Prostate gland (tissue), 2 donors: ENCODE results near the gene SND1. TPM values are rescaled to one million over a fixed set of nuclear protein-coding genes. Genes with fewer than 3 reads are reported as not detected.

Experiments
- DNase-seq: peaks from one replicate; pipeline ENCODE4 v3.0.0-alpha.2; 2019; ENCODE audit warnings: low spot score
- H3K27ac ChIP-seq, 2 donors: fragments of 200-600 bp; sonication (generic); 2 replicates each; pipeline ENCODE4 v1.5.1; 2017 to 2019
- H3K27me3 ChIP-seq: fragments of 200-600 bp; sonication (generic); replicated peaks from 2 replicates; pipeline ENCODE4 v1.5.1; 2019; ENCODE audit not compliant: insufficient read depth
- H3K36me3 ChIP-seq, 2 donors: fragments of 200-600 bp; sonication (generic); 1 replicate in 1 of 2; 2 replicates in 1 of 2; pipeline versions ENCODE4 v1.5.1 to v1.8.1; 2017 to 2019
- H3K4me1 ChIP-seq: fragments of 200-600 bp; sonication (generic); replicated peaks from 2 replicates; pipeline ENCODE4 v1.5.1; 2019
- H3K4me3 ChIP-seq, 2 donors: fragments of 200-600 bp; sonication (generic); 2 replicates each; pipeline ENCODE4 v1.5.1; 2017 to 2019
- H3K9me3 ChIP-seq: fragments of 200-600 bp; sonication (generic); 2 replicates; pipeline ENCODE4 v1.5.1; 2017
- CTCF ChIP-seq, 4 experiments: fragments of 200-600 bp in 2 of 4; fragments of 450-650 bp in 2 of 4; sonication (generic) in 2 of 4; IDR thresholded peaks; 1 replicate in 3 of 4; 2 replicates in 1 of 4; pipeline ENCODE4 v1.5.1; 2016 to 2019; ENCODE audit warnings: antibody characterized with exemption in 4 of 4, mild to moderate bottlenecking in 2 of 4, moderate library complexity in 2 of 4
- POLR2A ChIP-seq: fragments of 450-650 bp; IDR thresholded peaks from one replicate; pipeline ENCODE4 v1.6.1; 2016; ENCODE audit warnings: antibody characterized with exemption, mild to moderate bottlenecking
- POLR2AphosphoS5 ChIP-seq: sonication (generic); formaldehyde crosslinking; IDR thresholded peaks from one replicate; pipeline ENCODE4 v1.6.1; 2017; ENCODE audit warnings: antibody characterized with exemption
- WGBS: methylation state at CpG from one replicate; pipeline ENCODE4 v1.1.5; 2018; 5-methylcytosine and 5-hydroxymethylcytosine counted together
- intact Hi-C: fragments of 100-400 bp; cut with DNase I; formaldehyde crosslinking; loops from one replicate; pipeline ENCODE4 v1.14.2; 2022
- total RNA-seq, 2 donors: library from RNA; depleted of rRNA; stranded (reverse); fragments of >200 nt; gene quantifications; one replicate each; pipeline ENCODE4 v1.1.0, GENCODE V29; 2016

The SND1 gene
- total RNA-seq, 2 donors from 2014 or later: 175 to 190 TPM

- Histone ChIP-seq H3K4me1 (no peaks in the 10 kb centered on the region), H3K4me3 (no peak overlapping the region), H3K36me3 (no peaks in the 10 kb centered on the region), H3K27ac (no peak overlapping the region), H3K9me3 (no peaks in the 10 kb centered on the region), H3K27me3 (no peaks in the 10 kb centered on the region)
- DNase-seq: no peak
- 98% methylated on average over 2 of the region's 2 CpGs for WGBS
- intact Hi-C loops: no loop called here
- TF ChIP-seq POLR2AphosphoS5 (no peak), CTCF (IDR thresholded peaks at IDR 0.05) (no peak), POLR2A (no peak)
Observed at GRCh38 chr7:127738859-127739258, 86.9 kb downstream of the SND1 start.

GRCh38 chr7:127741764-127742375 lies 89.9 kb downstream of the SND1 start:
- Histone ChIP-seq H3K9me3 (no peaks in the 10 kb centered on the region), H3K4me3 (no peak overlapping the region), H3K36me3 (no peaks in the 10 kb centered on the region), H3K4me1 (no peaks in the 10 kb centered on the region), H3K27ac (no peak overlapping the region), H3K27me3 (no peaks in the 10 kb centered on the region)
- WGBS: 38% methylated on average over 3 of the region's 3 CpGs
- no peak for DNase-seq
- intact Hi-C loops: no loop called here
- TF ChIP-seq POLR2AphosphoS5 (no peak), POLR2A (no peak), CTCF (IDR thresholded peaks at IDR 0.05) (no peak)

- Histone ChIP-seq H3K27ac (no peak overlapping the region), H3K27me3 (no peaks in the 10 kb centered on the region), H3K9me3 (no peaks in the 10 kb centered on the region), H3K4me1 (no peaks in the 10 kb centered on the region), H3K36me3 (no peaks in the 10 kb centered on the region), H3K4me3 (no peak overlapping the region)
- no peak for TF ChIP-seq POLR2A
- TF ChIP-seq POLR2AphosphoS5: no peak
- no peak for TF ChIP-seq CTCF (IDR thresholded peaks at IDR 0.05)
- WGBS: 93% methylated on average over 1 of the region's 1 CpG
- DNase-seq: no peak
- intact Hi-C loops: no loop called here
Observed at GRCh38 chr7:127745445-127745844, 93.5 kb downstream of the SND1 start.

GRCh38 chr7:127751062-127751461 lies 99.1 kb downstream of the SND1 start:
- Histone ChIP-seq H3K27ac (no peak overlapping the region), H3K4me3 (no peak overlapping the region), H3K27me3 (no peaks in the 10 kb centered on the region), H3K4me1 (no peaks in the 10 kb centered on the region), H3K9me3 (no peaks in the 10 kb centered on the region), H3K36me3 (no peaks in the 10 kb centered on the region)
- no peak for TF ChIP-seq CTCF (IDR thresholded peaks at IDR 0.05)
- no peak for TF ChIP-seq POLR2AphosphoS5
- no peak for TF ChIP-seq POLR2A
- intact Hi-C loops: no loop called here
- DNase-seq: no peak
- 76% methylated on average over 4 of the region's 4 CpGs for WGBS
